DOHH2 (cell line): ENCODE results near the gene EPHB1.

ENCODE experiments used
- EZH2phosphoT487 ChIP-seq: fragments of 200-600 bp; sonication (generic); IDR thresholded peaks from 2 replicates; pipeline ENCODE4 v1.6.1; 2017; ENCODE audit warnings: borderline replicate concordance, mild to moderate bottlenecking, antibody characterized with exemption, low read length, moderate library complexity, mixed read lengths
- TF ChIP-seq, protein P1 (sequence below): fragments of 200-600 bp; sonication (generic); IDR thresholded peaks from one replicate; pipeline ENCODE4 v1.5.1; 2014; ENCODE audit warnings: antibody characterized with exemption, mild to moderate bottlenecking, low read depth, low read length; ENCODE audit not compliant: poor library complexity, severe bottlenecking

DNA sequence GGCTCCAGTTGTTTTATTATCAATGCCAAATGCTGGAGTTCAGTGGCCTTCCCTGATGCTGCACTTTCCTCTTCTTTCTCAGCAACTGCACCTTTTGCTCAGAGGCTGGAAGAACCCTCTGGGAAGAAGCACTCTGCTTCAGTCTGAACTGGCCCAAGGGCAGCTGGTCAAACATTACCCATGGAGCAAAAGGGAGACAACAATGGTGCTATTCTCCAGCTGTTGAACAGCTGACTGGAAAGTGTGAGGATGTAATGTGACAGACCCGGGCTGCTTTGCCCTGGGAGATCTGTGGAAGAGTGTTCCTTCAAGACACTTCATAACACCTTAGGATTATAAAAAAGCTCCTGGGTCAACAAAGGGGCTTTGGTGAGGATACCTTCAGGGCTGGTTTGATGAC is 84.9 kb downstream of the EPHB1 start:
- TF ChIP-seq, protein P1, sequence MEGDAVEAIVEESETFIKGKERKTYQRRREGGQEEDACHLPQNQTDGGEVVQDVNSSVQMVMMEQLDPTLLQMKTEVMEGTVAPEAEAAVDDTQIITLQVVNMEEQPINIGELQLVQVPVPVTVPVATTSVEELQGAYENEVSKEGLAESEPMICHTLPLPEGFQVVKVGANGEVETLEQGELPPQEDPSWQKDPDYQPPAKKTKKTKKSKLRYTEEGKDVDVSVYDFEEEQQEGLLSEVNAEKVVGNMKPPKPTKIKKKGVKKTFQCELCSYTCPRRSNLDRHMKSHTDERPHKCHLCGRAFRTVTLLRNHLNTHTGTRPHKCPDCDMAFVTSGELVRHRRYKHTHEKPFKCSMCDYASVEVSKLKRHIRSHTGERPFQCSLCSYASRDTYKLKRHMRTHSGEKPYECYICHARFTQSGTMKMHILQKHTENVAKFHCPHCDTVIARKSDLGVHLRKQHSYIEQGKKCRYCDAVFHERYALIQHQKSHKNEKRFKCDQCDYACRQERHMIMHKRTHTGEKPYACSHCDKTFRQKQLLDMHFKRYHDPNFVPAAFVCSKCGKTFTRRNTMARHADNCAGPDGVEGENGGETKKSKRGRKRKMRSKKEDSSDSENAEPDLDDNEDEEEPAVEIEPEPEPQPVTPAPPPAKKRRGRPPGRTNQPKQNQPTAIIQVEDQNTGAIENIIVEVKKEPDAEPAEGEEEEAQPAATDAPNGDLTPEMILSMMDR, result no peak
- no peak for TF ChIP-seq EZH2phosphoT487
